Kidney (tissue), 14 donors: Measurements from ENCODE around the gene DUOX1. TPM values are rescaled to one million over a fixed set of nuclear protein-coding genes. Genes with fewer than 3 reads are reported as not detected.

Experiments
- DNase-seq, 5 donors: peaks; one replicate each; pipeline ENCODE4 v3.0.0-alpha.2; 2013 to 2020
- FAIRE-seq: peaks from 2 replicates; lab custom pipeline; 2012; peaks lifted over from hg19 to GRCh38; lab: Jason Lieb, UNC
- H3K27ac ChIP-seq, 2 donors: one replicate each; pipeline ENCODE4 v1.7.0; 2013; ENCODE audit warnings: low read depth in 2 of 2, low read length in 2 of 2, inconsistent platforms in 1 of 2
- H3K27me3 ChIP-seq: one replicate; pipeline ENCODE4 v1.7.1; 2013; ENCODE audit warnings: low read length, inconsistent platforms; ENCODE audit not compliant: control insufficient read depth, insufficient read depth
- H3K36me3 ChIP-seq, 3 donors: one replicate each; pipeline versions ENCODE4 v1.7.0 to v1.7.1; 2013; ENCODE audit warnings: low read length in 3 of 3, control low read depth in 1 of 3, inconsistent platforms in 1 of 3; ENCODE audit not compliant: insufficient read depth in 3 of 3, control insufficient read depth in 2 of 3
- H3K4me1 ChIP-seq, 3 donors: one replicate each; pipeline versions ENCODE4 v1.7.0 to v1.7.1; 2013; ENCODE audit warnings: low read length in 3 of 3, inconsistent platforms in 1 of 3, low read depth in 1 of 3; ENCODE audit not compliant: control insufficient read depth in 2 of 3, insufficient read depth in 2 of 3
- H3K4me3 ChIP-seq, 3 donors: one replicate each; pipeline versions ENCODE4 v1.7.0 to v1.8.1; 2013; ENCODE audit warnings: low read length in 3 of 3, control low read depth in 1 of 3, inconsistent platforms in 1 of 3
- H3K9ac ChIP-seq, 3 donors: one replicate each; pipeline versions ENCODE4 v1.7.0 to v1.7.1; 2013; ENCODE audit warnings: low read length in 3 of 3, control low read depth in 1 of 3, inconsistent platforms in 1 of 3
- H3K9me3 ChIP-seq, 3 donors: one replicate each; pipeline versions ENCODE4 v1.7.0 to v1.7.1; 2013; ENCODE audit warnings: low read length in 3 of 3, control low read depth in 1 of 3, inconsistent platforms in 1 of 3; ENCODE audit not compliant: control insufficient read depth in 2 of 3, insufficient read depth in 1 of 3
- intact Hi-C: fragments of 100-400 bp; cut with DNase I; formaldehyde crosslinking; loops from one replicate; pipeline ENCODE4 v1.11.1; 2022
- polyA plus RNA-seq: library from polyadenylated mRNA; stranded (reverse); fragments of 350-450 nt; fragmentation: Illumina TruSeq; extraction: RNeasy Lipid Tissue Mini Kit (QIAGEN cat#74804); gene quantifications from one replicate; pipeline ENCODE4 v1.2.3, GENCODE V29; 2014; ENCODE audit warnings: low read depth, low replicate concordance; ENCODE audit not compliant: insufficient read depth
- total RNA-seq: library from RNA; stranded (reverse); fragmentation: NEBNext Ultra II Directional; extraction: Animal tissue kit (Norgen Biotek cat#: 25700); gene quantifications from one replicate; pipeline ENCODE4 v1.2.1, GENCODE V29; 2021
- TF ChIP-seq, protein P1 (sequence below): IDR thresholded peaks from 3 replicates; pipeline ENCODE4 v1.5.1; 2012; ENCODE audit warnings: mild to moderate bottlenecking, moderate library complexity, borderline replicate concordance; ENCODE audit not compliant: insufficient read depth; ENCODE audit errors: extremely low read depth
- donor health status: control.
- donor health status: control.
- donor health status: control.
- donor health status: control.
- donor health status: control.
- donor health status: DM: yes; HTN: yes; CAD: no.
- donor health status: Normal renal cell carcinoma (clear cell type).

The DUOX1 gene
- total and polyA plus RNA-seq, 2 donors from 2014 or later: 0.26 to 1.6 TPM

- DNase-seq: no peak
- Histone ChIP-seq H3K9me3 (no peaks in the 10 kb centered on the region), H3K9ac (no peak overlapping the region), H3K4me3 (no peak overlapping the region), H3K4me1 (no peaks in the 10 kb centered on the region), H3K27ac (no peak overlapping the region), H3K36me3 (no peaks in the 10 kb centered on the region), H3K27me3 (no peaks in the 10 kb centered on the region)
- TF ChIP-seq, protein P1, sequence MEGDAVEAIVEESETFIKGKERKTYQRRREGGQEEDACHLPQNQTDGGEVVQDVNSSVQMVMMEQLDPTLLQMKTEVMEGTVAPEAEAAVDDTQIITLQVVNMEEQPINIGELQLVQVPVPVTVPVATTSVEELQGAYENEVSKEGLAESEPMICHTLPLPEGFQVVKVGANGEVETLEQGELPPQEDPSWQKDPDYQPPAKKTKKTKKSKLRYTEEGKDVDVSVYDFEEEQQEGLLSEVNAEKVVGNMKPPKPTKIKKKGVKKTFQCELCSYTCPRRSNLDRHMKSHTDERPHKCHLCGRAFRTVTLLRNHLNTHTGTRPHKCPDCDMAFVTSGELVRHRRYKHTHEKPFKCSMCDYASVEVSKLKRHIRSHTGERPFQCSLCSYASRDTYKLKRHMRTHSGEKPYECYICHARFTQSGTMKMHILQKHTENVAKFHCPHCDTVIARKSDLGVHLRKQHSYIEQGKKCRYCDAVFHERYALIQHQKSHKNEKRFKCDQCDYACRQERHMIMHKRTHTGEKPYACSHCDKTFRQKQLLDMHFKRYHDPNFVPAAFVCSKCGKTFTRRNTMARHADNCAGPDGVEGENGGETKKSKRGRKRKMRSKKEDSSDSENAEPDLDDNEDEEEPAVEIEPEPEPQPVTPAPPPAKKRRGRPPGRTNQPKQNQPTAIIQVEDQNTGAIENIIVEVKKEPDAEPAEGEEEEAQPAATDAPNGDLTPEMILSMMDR: no peak
- no peak for FAIRE-seq
- intact Hi-C loops: no loop called here
Observed at GRCh38 chr15:45089712-45090373, 40.0 kb upstream of the DUOX1 start.

GRCh38 chr15:45091161-45091560 lies 38.6 kb upstream of the DUOX1 start:
- Histone ChIP-seq H3K9me3 (no peaks in the 10 kb centered on the region), H3K4me3 (no peak overlapping the region), H3K27me3 (no peaks in the 10 kb centered on the region), H3K27ac (no peak overlapping the region), H3K36me3 (no peaks in the 10 kb centered on the region), H3K9ac (no peak overlapping the region), H3K4me1 (no peaks in the 10 kb centered on the region)
- FAIRE-seq: no peak
- intact Hi-C loops: no loop called here
- TF ChIP-seq, protein P1: no peak
- no peak for DNase-seq

DNA sequence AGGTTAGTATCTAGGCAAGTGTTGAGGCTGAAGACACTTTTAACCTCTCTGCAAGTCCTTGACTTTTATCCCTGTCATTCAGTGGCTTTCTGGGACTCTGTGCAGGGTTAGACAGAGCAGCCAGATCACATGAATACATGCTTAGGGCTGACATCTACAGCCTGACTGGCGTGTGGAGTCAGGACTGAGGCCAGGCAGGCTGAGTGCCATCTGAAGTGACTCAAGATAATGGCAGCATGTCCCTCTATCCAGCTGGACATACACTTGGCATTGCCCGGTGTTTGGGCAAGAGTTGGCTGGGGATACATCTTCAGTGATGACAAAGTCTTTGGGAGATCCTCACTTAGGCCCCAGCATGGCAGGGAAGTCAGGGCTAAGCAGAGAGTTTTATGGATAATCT lies 38.2 kb upstream of the DUOX1 start:
- no peak overlapping the region for H3K4me3 ChIP-seq
- H3K9ac ChIP-seq: no peak overlapping the region
- no peaks in the 10 kb centered on the region for H3K4me1 ChIP-seq
- TF ChIP-seq, protein P1: no peak
- no peak overlapping the region for H3K27ac ChIP-seq
- H3K36me3 ChIP-seq: no peaks in the 10 kb centered on the region
- H3K9me3 ChIP-seq: no peaks in the 10 kb centered on the region
- intact Hi-C loops: no loop called here
- FAIRE-seq (no peak), DNase-seq (no peak)
- no peaks in the 10 kb centered on the region for H3K27me3 ChIP-seq

- intact Hi-C loops: no loop called here
- FAIRE-seq: no peak
Observed at GRCh38 chr15:45093013-45093412, 36.8 kb upstream of the DUOX1 start.

More at GRCh38 chr15:45093013-45093412, 36.8 kb upstream of the DUOX1 start:
- H3K4me3 ChIP-seq: no peak overlapping the region
- H3K4me1 ChIP-seq: no peaks in the 10 kb centered on the region
- no peak overlapping the region for H3K9ac ChIP-seq
- TF ChIP-seq, protein P1: no peak
- H3K27ac ChIP-seq: no peak overlapping the region
- H3K36me3 ChIP-seq: no peaks in the 10 kb centered on the region
- no peaks in the 10 kb centered on the region for H3K27me3 ChIP-seq
- DNase-seq: peak in 1 of 5 donors; percentile 10
- no peaks in the 10 kb centered on the region for H3K9me3 ChIP-seq
